Measurements from ENCODE around the gene DAPK3. TPM values are rescaled to one million over a fixed set of nuclear protein-coding genes. Genes with fewer than 3 reads are reported as not detected.

Gene DAPK3
- total RNA-seq, 1 donor from 2014 or later: 105 TPM

DNA sequence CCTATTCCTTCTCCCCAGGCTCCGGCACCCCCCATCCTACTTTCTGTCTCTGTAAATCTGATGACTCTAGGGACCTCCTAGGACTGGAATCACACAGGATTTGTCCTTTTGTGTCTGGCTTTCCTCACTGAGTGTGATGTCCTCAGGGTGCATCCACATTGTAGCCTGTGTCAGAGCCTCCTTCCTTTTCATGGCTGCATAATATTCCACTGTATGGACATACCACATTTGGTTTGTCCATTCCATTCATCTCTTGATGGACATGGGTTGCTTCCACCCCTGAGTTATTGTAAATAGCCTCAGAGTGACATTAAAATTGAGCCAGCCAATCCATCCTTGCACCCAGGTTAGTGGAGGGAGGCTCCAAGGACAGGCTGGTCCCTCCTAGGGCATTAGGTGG is 60.8 kb downstream of the DAPK3 start:
- no peak for DNase-seq (ENCODE audit: low read depth)
- H3K27me3 ChIP-seq (ENCODE audit: control insufficient read depth, insufficient read depth, low read length): no peaks in the 10 kb centered on the region
- TF ChIP-seq, protein P1, sequence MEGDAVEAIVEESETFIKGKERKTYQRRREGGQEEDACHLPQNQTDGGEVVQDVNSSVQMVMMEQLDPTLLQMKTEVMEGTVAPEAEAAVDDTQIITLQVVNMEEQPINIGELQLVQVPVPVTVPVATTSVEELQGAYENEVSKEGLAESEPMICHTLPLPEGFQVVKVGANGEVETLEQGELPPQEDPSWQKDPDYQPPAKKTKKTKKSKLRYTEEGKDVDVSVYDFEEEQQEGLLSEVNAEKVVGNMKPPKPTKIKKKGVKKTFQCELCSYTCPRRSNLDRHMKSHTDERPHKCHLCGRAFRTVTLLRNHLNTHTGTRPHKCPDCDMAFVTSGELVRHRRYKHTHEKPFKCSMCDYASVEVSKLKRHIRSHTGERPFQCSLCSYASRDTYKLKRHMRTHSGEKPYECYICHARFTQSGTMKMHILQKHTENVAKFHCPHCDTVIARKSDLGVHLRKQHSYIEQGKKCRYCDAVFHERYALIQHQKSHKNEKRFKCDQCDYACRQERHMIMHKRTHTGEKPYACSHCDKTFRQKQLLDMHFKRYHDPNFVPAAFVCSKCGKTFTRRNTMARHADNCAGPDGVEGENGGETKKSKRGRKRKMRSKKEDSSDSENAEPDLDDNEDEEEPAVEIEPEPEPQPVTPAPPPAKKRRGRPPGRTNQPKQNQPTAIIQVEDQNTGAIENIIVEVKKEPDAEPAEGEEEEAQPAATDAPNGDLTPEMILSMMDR (IDR thresholded peaks at IDR 0.05; ENCODE audit: insufficient read depth, low read length, severe bottlenecking): no peak
- no peaks in the 10 kb centered on the region for H3K36me3 ChIP-seq (ENCODE audit: control insufficient read depth, insufficient read depth, low read length)
- no peak for FAIRE-seq
- H3K4me3 ChIP-seq (ENCODE audit: low read depth, low read length): no peak overlapping the region

Other genes starting within 250 kb of the DAPK3 start
- gene APBA3, start 209.4 kb downstream of the DAPK3 start, total RNA-seq: 11.3 and 17.8 TPM in 2 replicates
- 84.8 and 87.3 TPM in 2 replicates for gene MRPL54, start 208.4 kb downstream of the DAPK3 start, total RNA-seq
- gene RAX2, start 198.9 kb downstream of the DAPK3 start, total RNA-seq: not detected in 2 replicates
- not detected in 2 replicates for gene MATK, start 184.7 kb downstream of the DAPK3 start, total RNA-seq
- not detected in 2 replicates for gene ZFR2, start 102.1 kb downstream of the DAPK3 start, total RNA-seq
- gene ATCAY, start 90.4 kb downstream of the DAPK3 start, total RNA-seq: not detected in 2 replicates
- gene NMRK2, start 38.0 kb downstream of the DAPK3 start, total RNA-seq: not detected in 2 replicates
- gene EEF2, start 14.4 kb upstream of the DAPK3 start, total RNA-seq: 3,055 and 4,680 TPM in 2 replicates
- gene PIAS4, start 36.6 kb upstream of the DAPK3 start, total RNA-seq: 10.0 and 24.2 TPM in 2 replicates
- 15.3 and 29.2 TPM in 2 replicates for gene ZBTB7A, start 95.8 kb upstream of the DAPK3 start, total RNA-seq
- gene MAP2K2, start 153.0 kb upstream of the DAPK3 start, total RNA-seq: 116 and 178 TPM in 2 replicates
- gene CREB3L3, start 182.5 kb upstream of the DAPK3 start, total RNA-seq: not detected in 2 replicates
- 11.8 and 14.6 TPM in 2 replicates for gene SIRT6, start 211.5 kb upstream of the DAPK3 start, total RNA-seq
- 0.26 TPM in 2 replicates for gene ANKRD24, start 211.6 kb upstream of the DAPK3 start, total RNA-seq